Coronary artery (tissue), 2 donors: ENCODE measurements around the gene OLFM2.
A peak's percentile ranks its signal among the peaks of the same experiment; 100 is the strongest.

Experiments
- DNase-seq: peaks from one replicate; pipeline ENCODE4 v3.0.0-alpha.2; 2017; ENCODE audit warnings: low spot score
- H3K27ac ChIP-seq, 2 donors: fragments of 200-600 bp; sonication (generic); one replicate each; pipeline ENCODE4 v1.5.1; 2016 to 2019
- H3K4me3 ChIP-seq: fragments of 200-600 bp; sonication (generic); 2 replicates; pipeline ENCODE4 v1.5.1; 2016; ENCODE audit warnings: mild to moderate bottlenecking, moderate library complexity
- TF ChIP-seq, protein P1 (sequence below): fragments of 200-600 bp; sonication (generic); IDR thresholded peaks from one replicate; pipeline ENCODE4 v1.5.1; 2019; ENCODE audit warnings: antibody characterized with exemption

OLFM2 gene

DNA sequence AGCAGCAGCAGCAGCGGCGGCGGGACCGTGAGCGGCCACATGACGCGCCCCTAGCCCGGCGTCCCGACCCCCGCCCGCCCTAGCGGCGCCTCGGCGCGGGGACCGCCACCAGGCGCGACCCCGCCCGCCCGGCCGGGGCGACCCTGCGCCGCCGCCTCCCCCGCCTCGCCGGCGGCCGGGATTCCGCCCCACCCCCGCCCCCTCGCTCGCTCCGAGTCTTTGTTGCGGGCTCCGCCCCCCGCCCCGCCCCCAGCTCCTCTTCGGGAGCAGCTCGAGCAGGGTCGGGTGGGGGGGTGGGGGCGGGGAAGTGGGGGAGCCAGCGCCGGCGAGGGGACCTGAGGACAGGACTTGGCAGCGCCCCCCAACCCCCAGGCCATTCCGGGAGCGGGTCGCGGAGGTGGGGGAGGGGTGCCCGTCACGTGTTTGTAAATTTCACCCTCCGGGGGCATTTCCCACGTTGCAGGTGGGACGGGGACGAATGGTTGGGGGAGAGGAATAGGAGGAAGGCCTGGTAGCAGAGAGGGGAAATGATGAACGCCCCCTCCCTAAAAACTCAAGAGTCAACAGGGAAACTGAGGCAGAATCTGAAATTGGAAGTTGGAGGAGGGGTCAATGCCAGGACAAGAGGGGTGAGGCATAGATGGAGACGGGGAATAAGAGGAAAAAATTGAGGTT is at the start of gene OLFM2:
TSS of gene OLFM2 (minus strand) at position 190 of the 675 bp plus-strand sequence. CDS start at position 41, 149 bp downstream.
- peak within 1 kb of the TSS; percentile 63 for H3K4me3 ChIP-seq
- TF ChIP-seq, protein P1, sequence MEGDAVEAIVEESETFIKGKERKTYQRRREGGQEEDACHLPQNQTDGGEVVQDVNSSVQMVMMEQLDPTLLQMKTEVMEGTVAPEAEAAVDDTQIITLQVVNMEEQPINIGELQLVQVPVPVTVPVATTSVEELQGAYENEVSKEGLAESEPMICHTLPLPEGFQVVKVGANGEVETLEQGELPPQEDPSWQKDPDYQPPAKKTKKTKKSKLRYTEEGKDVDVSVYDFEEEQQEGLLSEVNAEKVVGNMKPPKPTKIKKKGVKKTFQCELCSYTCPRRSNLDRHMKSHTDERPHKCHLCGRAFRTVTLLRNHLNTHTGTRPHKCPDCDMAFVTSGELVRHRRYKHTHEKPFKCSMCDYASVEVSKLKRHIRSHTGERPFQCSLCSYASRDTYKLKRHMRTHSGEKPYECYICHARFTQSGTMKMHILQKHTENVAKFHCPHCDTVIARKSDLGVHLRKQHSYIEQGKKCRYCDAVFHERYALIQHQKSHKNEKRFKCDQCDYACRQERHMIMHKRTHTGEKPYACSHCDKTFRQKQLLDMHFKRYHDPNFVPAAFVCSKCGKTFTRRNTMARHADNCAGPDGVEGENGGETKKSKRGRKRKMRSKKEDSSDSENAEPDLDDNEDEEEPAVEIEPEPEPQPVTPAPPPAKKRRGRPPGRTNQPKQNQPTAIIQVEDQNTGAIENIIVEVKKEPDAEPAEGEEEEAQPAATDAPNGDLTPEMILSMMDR: no peak
- no peak within 1 kb of the TSS for H3K27ac ChIP-seq
- DNase-seq: no peak

DNA sequence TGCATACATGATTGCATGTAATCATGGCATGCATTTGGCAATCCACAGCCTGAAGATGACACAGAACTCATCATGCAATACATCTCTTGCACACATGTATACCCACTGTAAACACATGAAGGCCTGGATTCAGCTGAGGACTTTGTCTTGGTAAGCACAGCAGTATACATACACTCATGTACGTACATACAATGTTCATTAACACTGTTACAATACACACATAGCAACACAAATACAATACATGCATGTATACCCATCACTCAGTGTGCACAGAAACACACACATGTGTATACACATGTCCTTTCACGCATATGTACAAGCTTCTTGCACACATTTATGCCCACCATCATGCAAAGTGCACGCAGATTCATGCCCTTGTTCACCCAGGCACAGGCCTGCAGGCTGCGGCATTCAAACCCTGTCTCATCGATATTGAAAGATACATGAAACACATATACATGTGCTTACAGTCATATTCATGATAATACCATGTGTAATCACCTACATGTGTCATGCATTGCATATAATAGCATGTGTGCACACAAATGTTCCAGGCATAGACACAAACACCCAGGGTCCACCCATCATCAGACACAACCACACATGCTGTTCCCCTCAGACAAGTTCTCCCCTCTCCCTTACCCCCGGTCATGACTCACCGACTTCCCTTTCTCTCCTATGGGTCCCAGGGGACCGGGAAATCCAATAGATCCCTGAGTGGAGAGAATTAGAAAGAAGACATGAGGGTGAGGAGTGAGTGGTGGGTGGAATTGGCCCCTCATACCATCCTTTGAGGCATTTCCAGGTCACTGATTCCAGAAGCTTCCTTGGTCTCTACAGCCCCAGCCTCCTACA is 45.3 kb upstream of the OLFM2 start:
- TF ChIP-seq, protein P1: no peak
- no peak overlapping the region for H3K27ac ChIP-seq
- no peak overlapping the region for H3K4me3 ChIP-seq
- DNase-seq: no peak

DNA sequence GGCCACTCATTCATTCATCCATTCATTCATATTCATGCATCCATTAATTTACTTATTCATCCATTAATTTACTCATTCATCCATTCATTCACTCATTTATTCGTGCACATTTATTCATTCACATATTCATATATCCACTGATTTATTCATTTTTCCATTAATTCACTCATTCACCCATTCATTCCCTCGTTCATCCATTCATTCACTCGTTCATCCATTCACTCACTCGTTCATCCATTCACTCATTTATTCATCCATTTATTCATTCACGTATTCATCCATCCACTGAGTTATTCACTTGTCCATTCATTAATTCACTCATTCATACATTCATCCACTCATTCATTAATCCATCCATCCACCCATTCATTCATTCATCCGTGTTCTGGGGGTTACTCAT is 35.8 kb upstream of the OLFM2 start:
- H3K4me3 ChIP-seq: no peak overlapping the region
- TF ChIP-seq, protein P1: no peak
- H3K27ac ChIP-seq: no peak overlapping the region
- no peak for DNase-seq

DNA sequence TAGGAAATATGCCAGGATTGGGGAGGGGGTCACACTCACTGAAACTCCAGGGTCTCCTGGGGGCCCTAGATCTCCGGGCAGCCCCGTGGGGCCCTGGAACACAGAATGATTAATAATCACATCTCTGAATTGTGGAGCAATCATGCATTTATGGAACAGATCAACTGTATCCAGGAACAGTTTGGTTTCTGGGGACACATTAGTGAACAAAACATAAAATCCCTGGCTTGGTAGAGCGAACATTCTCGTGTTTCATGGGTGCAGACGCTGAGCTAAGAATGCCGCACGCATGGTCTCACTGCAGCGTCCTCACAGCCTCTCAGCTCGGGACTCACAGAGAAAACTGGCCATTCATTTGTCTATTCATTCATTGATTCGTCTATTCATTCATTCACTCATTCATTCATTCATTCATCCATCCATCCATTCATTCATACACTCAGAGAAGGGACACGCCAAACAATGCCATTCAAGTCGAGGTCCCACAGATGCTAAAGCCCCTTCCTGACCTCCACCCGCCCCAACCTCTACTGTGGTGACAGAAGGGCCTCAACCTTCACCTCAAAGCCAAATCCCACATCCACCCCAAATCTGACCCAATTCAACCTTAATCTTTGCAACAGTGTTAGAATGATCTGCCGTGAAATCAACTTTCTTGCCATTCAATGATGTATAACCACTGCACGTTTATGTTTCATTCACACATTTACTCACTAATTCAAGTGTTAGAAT is 35.0 kb upstream of the OLFM2 start:
- DNase-seq: no peak
- H3K4me3 ChIP-seq: no peak overlapping the region
- H3K27ac ChIP-seq: no peak overlapping the region
- TF ChIP-seq, protein P1: no peak

DNA sequence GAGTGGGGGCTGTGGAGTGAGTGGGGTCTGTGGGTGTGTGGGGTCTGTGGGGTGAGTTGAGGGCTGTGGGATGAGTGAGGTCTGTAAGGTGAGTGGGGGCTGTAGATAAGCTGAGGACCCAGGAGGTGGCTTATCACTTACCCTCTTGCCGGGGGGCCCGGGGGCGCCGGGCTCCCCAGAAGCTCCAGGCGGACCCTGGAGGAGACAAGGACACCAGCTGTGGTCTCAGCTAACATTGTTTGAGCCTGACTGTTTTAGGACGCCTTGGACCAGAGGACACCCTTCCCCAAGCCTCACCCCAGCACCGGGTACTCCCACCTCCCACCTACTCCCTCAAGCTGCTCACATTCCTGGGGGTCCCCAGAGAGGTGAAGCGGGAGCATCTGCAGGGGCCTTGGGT is 34.2 kb upstream of the OLFM2 start:
- TF ChIP-seq, protein P1: no peak
- Histone ChIP-seq H3K4me3 (no peak overlapping the region), H3K27ac (no peak overlapping the region)
- no peak for DNase-seq

DNA sequence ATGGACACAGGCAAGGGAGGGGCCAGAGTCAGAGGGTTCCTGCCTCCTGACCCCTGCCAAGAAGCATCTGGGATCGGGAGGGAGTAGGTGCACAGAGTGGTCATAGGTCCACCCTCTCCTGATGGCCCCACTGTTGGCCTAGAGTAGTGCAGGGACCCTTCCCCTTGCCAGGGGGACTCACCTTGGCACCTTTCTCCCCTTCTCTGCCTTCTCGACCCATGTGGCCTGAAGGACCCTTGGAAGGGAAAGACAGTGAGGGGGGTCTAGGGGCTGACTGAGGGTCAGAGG is 33.3 kb upstream of the OLFM2 start:
- TF ChIP-seq, protein P1: no peak
- Histone ChIP-seq H3K27ac (no peak overlapping the region), H3K4me3 (no peak overlapping the region)
- no peak for DNase-seq
